NCI-H2107 (cell line): ENCODE data around the gene GAB3.

Experiments used
- DNase-seq: peaks from one replicate; lab custom pipeline; 2025; lab: John Stamatoyannopoulos, UW

GAB3 gene

GRCh38 chrX:154751669-154752271, 893 bp upstream of the GAB3 start:
- DNase-seq: no peak

DNA sequence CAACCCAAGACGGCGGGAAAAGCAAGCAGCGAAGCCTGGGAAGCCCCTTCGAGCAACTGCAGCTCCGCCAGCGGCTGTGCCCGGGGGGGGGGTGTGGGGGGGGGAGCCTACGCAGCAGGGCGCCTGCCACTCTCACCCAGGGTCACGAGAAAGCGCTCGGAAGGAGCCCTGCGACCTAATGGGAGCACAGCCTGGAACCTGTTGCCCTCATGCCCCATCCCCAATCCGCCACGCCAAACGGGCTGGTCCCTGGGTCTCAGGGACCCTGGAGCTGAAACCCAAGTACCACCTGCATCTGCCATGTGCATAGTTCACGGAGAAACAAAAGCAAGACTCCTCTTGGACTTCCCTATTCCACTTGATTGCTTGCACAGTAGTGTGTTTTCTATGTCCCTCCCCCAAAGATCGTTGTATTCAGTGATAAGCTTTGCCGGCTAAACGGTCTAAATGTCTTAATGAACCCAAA, 359 bp upstream of the GAB3 start:
- DNase-seq: no peak

GRCh38 chrX:154749856-154750255, 1.0 kb downstream of the GAB3 start:
- no peak for DNase-seq

GRCh38 chrX:154748712-154749339, 2.1 kb downstream of the GAB3 start:
- DNase-seq: peak; percentile 44

DNA sequence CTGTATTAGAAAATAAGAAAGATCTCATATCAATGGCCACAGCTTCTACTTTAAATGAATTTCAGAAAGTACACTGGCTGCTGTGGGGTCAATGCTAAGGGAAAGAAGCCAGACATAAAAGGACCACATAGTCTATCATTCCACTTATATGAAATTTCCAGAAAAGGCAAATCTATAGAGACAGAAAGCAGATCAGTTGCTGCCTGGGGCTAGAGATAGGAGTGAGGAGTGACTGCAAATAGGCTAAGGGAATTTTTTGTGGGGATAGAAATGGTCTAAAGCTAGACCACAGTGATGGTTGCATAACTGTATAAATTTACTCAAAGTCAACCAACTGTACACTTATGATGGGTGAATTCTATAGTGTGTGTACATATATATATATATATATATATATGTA, 8.3 kb downstream of the GAB3 start:
- no peak for DNase-seq

- DNase-seq: no peak
Observed at GRCh38 chrX:154739952-154740465, 10.9 kb downstream of the GAB3 start.

- DNase-seq: no peak
Observed at GRCh38 chrX:154738011-154738738, 12.7 kb downstream of the GAB3 start.

DNA sequence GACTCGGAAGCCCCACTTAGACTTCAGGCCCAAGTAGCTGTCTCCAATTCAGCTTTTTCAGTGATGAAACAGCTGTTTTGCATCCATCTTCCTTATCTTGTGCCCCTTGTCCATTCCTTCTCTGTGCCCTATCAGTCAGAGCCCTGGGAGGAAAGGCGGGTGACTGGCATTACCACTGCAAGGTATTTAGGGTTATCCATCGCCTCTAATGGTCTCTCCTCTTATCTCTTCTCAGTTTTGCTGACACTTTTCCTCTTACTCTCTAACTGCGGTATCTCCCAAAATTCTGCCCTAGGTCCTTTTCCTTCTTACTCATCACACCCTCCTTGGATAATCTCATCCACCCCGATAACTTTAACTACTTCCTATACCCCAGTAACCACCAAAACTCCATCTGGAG, 13.7 kb downstream of the GAB3 start:
- DNase-seq: no peak

DNA sequence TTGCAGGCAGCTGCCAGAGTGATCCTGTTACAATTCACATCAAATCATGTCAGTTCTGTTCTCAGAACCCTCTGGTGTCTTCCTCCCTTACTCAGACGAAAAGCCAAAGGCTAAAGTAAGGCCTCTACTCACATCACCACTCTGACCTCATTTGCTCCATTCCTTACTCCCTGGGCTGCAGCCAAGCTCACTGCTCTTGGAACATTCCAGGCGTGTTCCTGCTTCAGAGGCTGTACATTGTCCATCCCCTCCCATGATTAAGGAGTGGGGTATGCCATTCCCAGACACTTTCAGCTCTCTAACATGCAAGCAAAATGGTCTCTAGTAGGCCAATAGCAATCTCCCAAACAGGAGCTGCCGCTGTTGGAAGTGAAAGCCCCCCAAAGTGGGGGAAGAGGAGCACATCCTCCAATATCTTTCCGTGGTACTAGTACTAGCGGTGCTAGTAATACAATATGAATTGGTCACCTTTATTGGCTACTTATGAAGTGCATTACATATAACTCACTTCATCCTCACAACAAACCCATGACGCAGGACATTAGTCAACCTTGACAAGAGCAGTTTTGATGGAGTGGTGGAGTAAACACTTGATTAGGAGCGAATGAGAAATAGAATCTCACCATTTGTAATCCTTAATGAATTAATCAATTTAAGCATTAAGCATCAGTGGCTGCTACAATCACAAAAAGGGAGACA, 15.0 kb downstream of the GAB3 start:
- no peak for DNase-seq

GRCh38 chrX:154734061-154734781, 16.7 kb downstream of the GAB3 start:
- no peak for DNase-seq

DNA sequence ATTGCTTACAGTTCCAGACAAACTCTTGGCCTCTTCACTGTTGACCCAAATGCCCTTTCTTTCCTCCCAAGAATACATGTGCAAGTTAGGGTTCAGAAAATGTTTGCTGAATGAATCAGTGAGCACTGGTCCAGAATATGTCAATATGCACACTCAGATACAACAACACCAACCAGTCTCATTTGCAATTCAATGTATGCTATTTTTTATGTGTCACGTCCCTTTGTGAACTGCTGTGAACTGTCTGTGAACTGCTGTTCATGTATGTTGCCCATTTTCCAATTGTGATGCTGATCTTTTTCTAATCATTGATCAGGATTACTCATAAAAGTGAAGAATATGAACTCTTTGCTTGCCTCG, 17.8 kb downstream of the GAB3 start:
- no peak for DNase-seq

GRCh38 chrX:154732421-154733065, 18.3 kb downstream of the GAB3 start:
- no peak for DNase-seq

DNA sequence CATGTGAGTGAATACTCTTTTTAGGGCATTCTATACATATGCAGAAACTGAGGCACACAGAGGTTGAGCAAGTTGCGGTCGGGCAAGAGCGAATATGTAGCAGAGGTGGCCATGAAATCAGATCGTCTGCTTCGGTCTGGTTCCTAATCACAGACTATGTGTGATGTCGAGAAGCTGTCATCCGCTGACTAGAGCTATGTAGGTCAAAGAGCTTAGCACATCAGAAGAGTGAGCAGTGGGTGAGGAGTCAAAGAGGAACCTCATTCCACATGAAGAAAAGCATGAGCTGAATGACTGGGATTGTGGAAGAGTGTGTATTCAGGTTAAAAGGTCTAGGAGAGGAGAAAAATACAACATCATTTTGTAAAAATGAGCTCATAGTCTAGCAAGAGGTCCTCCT, 19.0 kb downstream of the GAB3 start:
- no peak for DNase-seq

DNA sequence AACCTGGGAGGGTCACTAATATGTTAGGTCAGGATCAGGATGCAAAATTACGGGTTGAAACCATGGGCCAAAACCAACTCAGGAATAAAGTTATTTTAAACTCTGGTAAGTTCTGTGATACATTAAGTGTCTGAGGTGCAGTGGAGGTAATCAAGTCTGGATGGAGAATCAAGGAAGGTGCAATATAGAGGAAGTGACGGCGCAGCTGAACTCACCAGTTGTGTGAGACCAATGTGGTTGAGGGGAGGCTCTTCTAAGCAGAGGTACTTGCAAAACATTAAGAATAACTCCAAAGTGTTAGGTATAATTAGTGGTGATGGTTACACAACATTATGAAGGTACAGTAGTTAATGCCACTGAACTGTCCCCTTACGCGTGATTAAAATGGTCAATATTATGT, 19.7 kb downstream of the GAB3 start:
- DNase-seq: no peak

- DNase-seq: no peak
Observed at GRCh38 chrX:154730253-154730891, 20.5 kb downstream of the GAB3 start.

DNA sequence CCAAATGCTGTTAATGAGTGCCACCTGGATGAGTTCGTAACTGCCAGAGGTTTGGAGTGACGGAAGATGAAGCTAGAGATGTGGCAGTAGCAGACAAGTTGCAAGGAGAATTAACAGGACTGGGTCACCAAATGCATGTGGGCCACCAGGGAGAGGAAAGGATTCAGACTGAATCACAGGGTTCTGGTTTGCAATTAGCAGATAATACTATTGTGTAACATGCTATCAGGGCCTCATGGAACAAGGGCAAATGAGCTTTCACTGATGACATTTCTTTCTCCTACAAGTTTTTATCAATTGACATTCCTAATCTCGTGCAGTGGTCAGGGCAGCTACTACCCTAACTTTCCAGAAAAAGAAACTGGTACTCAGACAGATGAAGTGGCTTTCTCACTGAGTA, 21.4 kb downstream of the GAB3 start:
- DNase-seq: no peak

DNA sequence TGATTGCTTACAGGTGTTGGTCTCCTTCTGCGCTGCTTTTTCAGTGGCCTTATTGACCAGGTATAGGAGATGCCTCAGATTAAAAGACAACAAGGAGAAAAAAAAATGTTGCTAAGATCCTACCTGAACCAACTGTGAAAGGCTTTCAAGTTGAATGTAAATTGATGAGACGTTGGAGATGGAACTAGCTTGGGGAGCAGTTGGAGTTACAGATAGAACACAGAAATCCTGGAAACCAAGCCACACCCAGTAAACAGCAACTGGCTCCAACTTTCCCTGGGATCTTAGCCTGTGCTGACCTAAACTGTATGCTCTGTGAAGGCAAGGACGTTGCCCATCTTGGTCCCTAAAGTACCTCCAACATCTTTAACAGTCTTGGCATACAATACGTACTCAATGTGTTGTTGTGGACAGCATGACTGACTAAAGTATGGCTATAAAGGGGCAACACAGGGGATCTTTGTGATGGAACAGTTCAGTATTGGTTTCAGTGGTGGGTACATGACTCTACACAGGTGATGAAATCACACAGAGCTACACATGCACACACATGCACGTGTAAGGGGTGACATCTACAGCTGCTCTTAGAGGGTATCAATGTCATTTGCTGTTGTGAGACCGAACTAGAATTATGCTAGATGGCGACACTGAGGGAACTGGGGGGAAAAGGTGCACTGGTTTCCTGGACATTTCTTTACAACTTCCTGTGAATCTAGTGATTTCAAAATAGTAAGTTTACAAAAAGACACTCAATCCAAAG, 22.3 kb downstream of the GAB3 start:
- DNase-seq: no peak

GRCh38 chrX:154727871-154728270, 23.0 kb downstream of the GAB3 start:
- no peak for DNase-seq

- no peak for DNase-seq
Observed at GRCh38 chrX:154727418-154727817, 23.5 kb downstream of the GAB3 start.
